Measurements from ENCODE around the gene OTOGL.

Gene OTOGL

DNA sequence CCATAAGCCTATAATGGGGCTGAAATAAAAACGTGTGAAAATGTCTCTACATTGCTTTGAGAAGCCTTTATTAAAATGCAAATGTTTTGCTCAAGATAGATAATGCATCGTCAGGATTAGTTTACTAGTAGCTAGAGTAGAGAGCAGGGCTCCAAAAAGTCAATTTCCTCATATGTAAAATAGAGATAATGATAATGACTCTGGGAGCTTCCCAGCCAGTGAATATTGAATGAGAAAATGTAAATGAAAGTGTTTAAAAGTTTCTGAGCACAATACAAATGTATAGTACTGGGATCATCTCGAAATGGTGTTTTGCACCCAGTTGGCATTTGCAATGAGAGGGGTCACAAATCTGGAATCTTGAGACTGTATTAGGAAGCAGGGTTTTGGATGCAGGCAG lies 135.3 kb downstream of the OTOGL start:
- Histone ChIP-seq H3K9me2 (ENCODE audit: low read depth, low read length) (no peaks in the 10 kb centered on the region), H3K4me3 (ENCODE audit: low read depth, low read length, poor library complexity, severe bottlenecking) (no peak overlapping the region)

DNA sequence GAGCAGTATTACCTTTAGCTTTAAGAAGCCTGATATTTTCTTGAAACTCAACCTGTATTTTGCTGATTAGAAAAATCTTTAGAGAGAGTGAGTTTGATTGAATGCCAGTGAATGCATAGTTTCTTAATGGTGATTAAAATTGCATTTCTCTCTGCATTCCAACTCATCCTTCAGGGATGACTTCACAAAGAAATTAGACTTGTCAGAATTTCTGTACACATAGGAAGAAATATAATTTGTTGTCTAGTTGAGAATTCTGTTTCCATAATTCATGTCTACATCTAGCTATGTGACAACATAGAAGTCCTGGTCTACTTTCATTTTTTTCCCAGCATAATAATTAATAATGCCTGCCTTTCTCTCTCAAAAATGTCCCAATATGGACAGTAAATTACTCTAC lies 136.6 kb downstream of the OTOGL start:
- Histone ChIP-seq H3K4me3 (ENCODE audit: low read depth, low read length, poor library complexity, severe bottlenecking) (no peak overlapping the region), H3K27ac (ENCODE audit: low read depth, low read length, poor library complexity, severe bottlenecking) (no peak overlapping the region), H2AFZ (ENCODE audit: low read length) (no peak overlapping the region), H3K9ac (ENCODE audit: low read length) (no peak overlapping the region), H3K9me2 (ENCODE audit: low read depth, low read length) (no peaks in the 10 kb centered on the region), H3K79me2 (ENCODE audit: insufficient read depth, low read length) (no peaks in the 10 kb centered on the region), H3K36me3 (ENCODE audit: insufficient read depth, low read length) (no peaks in the 10 kb centered on the region), H3F3A (ENCODE audit: insufficient read depth, low read length) (no peaks in the 10 kb centered on the region), H4K20me1 (ENCODE audit: insufficient read depth, low read length) (no peaks in the 10 kb centered on the region), H3K4me2 (ENCODE audit: low read length) (no peak overlapping the region), H3K27me3 (ENCODE audit: insufficient read depth, low read length) (no peaks in the 10 kb centered on the region), H3K9me3 (ENCODE audit: low read length) (no peaks in the 10 kb centered on the region), H3K4me1 (ENCODE audit: insufficient read depth, low read length, severe bottlenecking) (no peaks in the 10 kb centered on the region)
- TF ChIP-seq, protein P1, sequence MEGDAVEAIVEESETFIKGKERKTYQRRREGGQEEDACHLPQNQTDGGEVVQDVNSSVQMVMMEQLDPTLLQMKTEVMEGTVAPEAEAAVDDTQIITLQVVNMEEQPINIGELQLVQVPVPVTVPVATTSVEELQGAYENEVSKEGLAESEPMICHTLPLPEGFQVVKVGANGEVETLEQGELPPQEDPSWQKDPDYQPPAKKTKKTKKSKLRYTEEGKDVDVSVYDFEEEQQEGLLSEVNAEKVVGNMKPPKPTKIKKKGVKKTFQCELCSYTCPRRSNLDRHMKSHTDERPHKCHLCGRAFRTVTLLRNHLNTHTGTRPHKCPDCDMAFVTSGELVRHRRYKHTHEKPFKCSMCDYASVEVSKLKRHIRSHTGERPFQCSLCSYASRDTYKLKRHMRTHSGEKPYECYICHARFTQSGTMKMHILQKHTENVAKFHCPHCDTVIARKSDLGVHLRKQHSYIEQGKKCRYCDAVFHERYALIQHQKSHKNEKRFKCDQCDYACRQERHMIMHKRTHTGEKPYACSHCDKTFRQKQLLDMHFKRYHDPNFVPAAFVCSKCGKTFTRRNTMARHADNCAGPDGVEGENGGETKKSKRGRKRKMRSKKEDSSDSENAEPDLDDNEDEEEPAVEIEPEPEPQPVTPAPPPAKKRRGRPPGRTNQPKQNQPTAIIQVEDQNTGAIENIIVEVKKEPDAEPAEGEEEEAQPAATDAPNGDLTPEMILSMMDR (IDR thresholded peaks at IDR 0.05; ENCODE audit: low read length) = no peak
- TF ChIP-seq EZH2 (IDR thresholded peaks at IDR 0.05; ENCODE audit: borderline replicate concordance, low read length) = no peak

More for the DNA sequence above, 135.3 kb downstream of the OTOGL start:
- H3K9me3 ChIP-seq (ENCODE audit: low read length) = no peaks in the 10 kb centered on the region
- H3K4me2 ChIP-seq (ENCODE audit: low read length) = no peak overlapping the region
- no peak overlapping the region for H3K27ac ChIP-seq (ENCODE audit: low read depth, low read length, poor library complexity, severe bottlenecking)
- H3F3A ChIP-seq (ENCODE audit: insufficient read depth, low read length) = no peaks in the 10 kb centered on the region
- no peak overlapping the region for H2AFZ ChIP-seq (ENCODE audit: low read length)
- no peaks in the 10 kb centered on the region for H3K27me3 ChIP-seq (ENCODE audit: insufficient read depth, low read length)
- no peaks in the 10 kb centered on the region for H3K4me1 ChIP-seq (ENCODE audit: insufficient read depth, low read length, severe bottlenecking)
- H4K20me1 ChIP-seq (ENCODE audit: insufficient read depth, low read length) = no peaks in the 10 kb centered on the region
- no peaks in the 10 kb centered on the region for H3K79me2 ChIP-seq (ENCODE audit: insufficient read depth, low read length)
- no peak overlapping the region for H3K9ac ChIP-seq (ENCODE audit: low read length)
- no peaks in the 10 kb centered on the region for H3K36me3 ChIP-seq (ENCODE audit: insufficient read depth, low read length)
- TF ChIP-seq, protein P1 (IDR thresholded peaks at IDR 0.05; ENCODE audit: low read length) = no peak
- TF ChIP-seq EZH2 (IDR thresholded peaks at IDR 0.05; ENCODE audit: borderline replicate concordance, low read length) = no peak

DNA sequence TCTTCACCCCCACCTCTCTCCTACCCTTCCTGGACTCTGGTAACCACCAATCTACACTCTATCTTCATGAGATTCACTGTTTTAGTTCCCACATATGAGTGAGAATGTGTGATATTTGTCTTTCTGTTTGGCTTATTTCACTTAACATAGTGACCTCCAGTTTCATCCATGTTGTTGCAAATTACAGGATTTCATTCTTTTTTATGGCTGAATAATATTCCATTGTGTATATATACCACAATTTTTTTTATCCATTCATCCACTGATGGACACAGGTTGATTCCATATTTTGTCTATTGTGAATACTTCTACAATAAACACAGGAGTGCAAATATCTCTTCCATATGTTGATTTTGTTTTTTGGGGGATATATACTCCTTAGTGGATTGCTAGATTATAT lies 140.5 kb downstream of the OTOGL start:
- no peak overlapping the region for H2AFZ ChIP-seq (ENCODE audit: low read length)
- H3K27ac ChIP-seq (ENCODE audit: low read depth, low read length, poor library complexity, severe bottlenecking) = no peak overlapping the region
- H3K9me3 ChIP-seq (ENCODE audit: low read length) = no peaks in the 10 kb centered on the region

More for the DNA sequence above, 140.5 kb downstream of the OTOGL start:
- no peak overlapping the region for H3K4me3 ChIP-seq (ENCODE audit: low read depth, low read length, poor library complexity, severe bottlenecking)
- H4K20me1 ChIP-seq (ENCODE audit: insufficient read depth, low read length) = no peaks in the 10 kb centered on the region
- no peaks in the 10 kb centered on the region for H3K27me3 ChIP-seq (ENCODE audit: insufficient read depth, low read length)
- TF ChIP-seq EZH2 (IDR thresholded peaks at IDR 0.05; ENCODE audit: borderline replicate concordance, low read length) = no peak
- TF ChIP-seq, protein P1 (IDR thresholded peaks at IDR 0.05; ENCODE audit: low read length) = no peak
- H3F3A ChIP-seq (ENCODE audit: insufficient read depth, low read length) = no peaks in the 10 kb centered on the region
- no peak overlapping the region for H3K9ac ChIP-seq (ENCODE audit: low read length)
- no peaks in the 10 kb centered on the region for H3K4me1 ChIP-seq (ENCODE audit: insufficient read depth, low read length, severe bottlenecking)
- no peaks in the 10 kb centered on the region for H3K79me2 ChIP-seq (ENCODE audit: insufficient read depth, low read length)
- no peaks in the 10 kb centered on the region for H3K9me2 ChIP-seq (ENCODE audit: low read depth, low read length)
- no peak overlapping the region for H3K4me2 ChIP-seq (ENCODE audit: low read length)
- H3K36me3 ChIP-seq (ENCODE audit: insufficient read depth, low read length) = no peaks in the 10 kb centered on the region
